ENCODE data around the gene PLD1.

DNA sequence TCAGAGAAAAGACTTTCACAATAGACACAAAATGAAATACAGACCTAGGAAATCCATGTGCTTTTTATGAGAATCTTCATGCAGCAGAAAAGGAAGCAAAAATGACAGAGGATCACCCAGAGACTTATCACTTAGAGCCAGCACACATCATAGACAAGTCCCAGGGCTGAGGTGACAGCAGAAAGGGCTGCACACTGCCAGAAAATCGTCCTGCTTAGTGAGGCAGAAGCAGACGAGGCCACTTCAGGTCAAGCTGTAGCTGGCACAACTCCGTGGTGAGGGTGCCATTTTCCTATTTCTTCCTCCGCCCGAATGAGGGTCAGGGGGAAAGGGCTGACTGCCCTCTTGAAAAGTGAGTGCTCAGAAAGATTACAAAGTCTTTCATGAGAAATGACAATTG, 254.1 kb downstream of the PLD1 start:
- TF ChIP-seq MAFK (IDR thresholded peaks at IDR 0.05; ENCODE audit: low read depth, low read length) (no peak), CBX8 (IDR thresholded peaks at IDR 0.05; ENCODE audit: borderline replicate concordance, low read depth, low read length) (no peak), CEBPB (IDR thresholded peaks at IDR 0.05; ENCODE audit: low read depth, low read length) (no peak), CTCF (IDR thresholded peaks at IDR 0.05; ENCODE audit: control extremely low read depth in 1 of 3, insufficient read depth in 1 of 3, low read depth in 1 of 3, low read length in 3 of 3) (no peak), POLR2A (IDR thresholded peaks at IDR 0.05; ENCODE audit: control extremely low read depth in 1 of 2, low read depth in 2 of 2, low read length in 2 of 2) (no peak), JUND (IDR thresholded peaks at IDR 0.05; ENCODE audit: low read length) (no peak), SP1 (IDR thresholded peaks at IDR 0.05; ENCODE audit: low read depth, low read length) (no peak)

Measured in H1 (cell line).